ENCODE results near the gene TAPT1. TPM values are rescaled to one million over a fixed set of nuclear protein-coding genes. Genes with fewer than 3 reads are reported as not detected.

The TAPT1 gene
- total RNA-seq, 6 donors from 2014 or later: 22.3 to 79.0 (median 48.1) TPM

GRCh38 chr4:16257611-16258010 lies 31.3 kb upstream of the TAPT1 start:
- Histone ChIP-seq H3K9me3 (no peaks in the 10 kb centered on the region), H3K4me1 (no peaks in the 10 kb centered on the region), H3K27me3 (no peaks in the 10 kb centered on the region), H3K27ac (no peak overlapping the region), H3K36me3 (peaks cover 0 to 3% (median 0%) of the 10 kb centered on the region in 4 donors), H3K4me3 (no peak overlapping the region)
- DNase-seq (no peak), ATAC-seq (ENCODE audit: low FRiP score in 2 of 2) (no peak)
- no peak for TF ChIP-seq EP300 (IDR thresholded peaks at IDR 0.05)
- TF ChIP-seq POLR2AphosphoS5 (IDR thresholded peaks at IDR 0.05): no peak
- no peak for TF ChIP-seq CTCF (IDR thresholded peaks at IDR 0.05)
- no peak for TF ChIP-seq POLR2A (IDR thresholded peaks at IDR 0.05)
- 78 to 84% methylated on average over 2 of the region's 2 CpGs for WGBS, 2 donors

- Histone ChIP-seq H3K4me1 (no peaks in the 10 kb centered on the region), H3K27ac (no peak overlapping the region), H3K4me3 (no peak overlapping the region), H3K27me3 (no peaks in the 10 kb centered on the region), H3K9me3 (no peaks in the 10 kb centered on the region), H3K36me3 (peaks cover 0 to 3% (median 0%) of the 10 kb centered on the region in 4 donors)
- WGBS, 2 donors: 97 to 98% methylated on average over 28 of the region's 28 CpGs
- DNase-seq (peak in 1 of 2 donors; percentile 43), ATAC-seq (ENCODE audit: low FRiP score in 2 of 2) (no peak)
- TF ChIP-seq EP300 (IDR thresholded peaks at IDR 0.05) (no peak), POLR2AphosphoS5 (IDR thresholded peaks at IDR 0.05) (no peak), CTCF (IDR thresholded peaks at IDR 0.05) (no peak), POLR2A (IDR thresholded peaks at IDR 0.05) (no peak)
These were observed 30.1 kb upstream of the TAPT1 start for GRCh38 chr4:16256343-16256742.

- peaks cover 0 to 3% (median 0%) of the 10 kb centered on the region in 4 donors for H3K36me3 ChIP-seq
- 87 to 93% methylated on average over 2 of the region's 2 CpGs for WGBS, 2 donors
- no peaks in the 10 kb centered on the region for H3K9me3 ChIP-seq
- no peaks in the 10 kb centered on the region for H3K4me1 ChIP-seq
- no peaks in the 10 kb centered on the region for H3K27me3 ChIP-seq
- no peak overlapping the region for H3K4me3 ChIP-seq
- DNase-seq: no peak
- TF ChIP-seq CTCF (IDR thresholded peaks at IDR 0.05) (no peak), EP300 (IDR thresholded peaks at IDR 0.05) (no peak), POLR2AphosphoS5 (IDR thresholded peaks at IDR 0.05) (no peak), POLR2A (IDR thresholded peaks at IDR 0.05) (no peak)
- H3K27ac ChIP-seq: no peak overlapping the region
- no peak for ATAC-seq (ENCODE audit: low FRiP score in 2 of 2)
These were observed 29.5 kb upstream of the TAPT1 start for GRCh38 chr4:16255730-16256129.

- no peak overlapping the region for H3K4me3 ChIP-seq
- ATAC-seq (ENCODE audit: low FRiP score in 2 of 2) (no peak), DNase-seq (no peak)
- H3K36me3 ChIP-seq: peaks cover 0 to 3% (median 0%) of the 10 kb centered on the region in 4 donors
- H3K9me3 ChIP-seq: no peaks in the 10 kb centered on the region
- H3K27me3 ChIP-seq: no peaks in the 10 kb centered on the region
- H3K4me1 ChIP-seq: no peaks in the 10 kb centered on the region
- TF ChIP-seq POLR2A (IDR thresholded peaks at IDR 0.05): no peak
- H3K27ac ChIP-seq: no peak overlapping the region
- WGBS, 2 donors: 85 to 86% methylated on average over 2 of the region's 2 CpGs
These were observed 27.1 kb upstream of the TAPT1 start for GRCh38 chr4:16253127-16253960.

- Histone ChIP-seq H3K36me3 (no peaks in the 10 kb centered on the region), H3K4me3 (no peak overlapping the region), H3K27me3 (no peaks in the 10 kb centered on the region), H3K27ac (no peak overlapping the region), H3K9me3 (no peaks in the 10 kb centered on the region), H3K4me1 (no peaks in the 10 kb centered on the region)
- no peak for DNase-seq
- ATAC-seq (ENCODE audit: low FRiP score in 2 of 2): no peak
- WGBS, 2 donors: 90 to 94% methylated on average over 6 of the region's 6 CpGs
- no peak for TF ChIP-seq CTCF (IDR thresholded peaks at IDR 0.05)
- no peak for TF ChIP-seq POLR2AphosphoS5 (IDR thresholded peaks at IDR 0.05)
- TF ChIP-seq POLR2A (IDR thresholded peaks at IDR 0.05): no peak
- no peak for TF ChIP-seq EP300 (IDR thresholded peaks at IDR 0.05)
These were observed 24.5 kb upstream of the TAPT1 start for GRCh38 chr4:16250661-16251365.

All from upper lobe of left lung (tissue), 6 donors.